HG02610 (cell line): ENCODE data around the gene MRPS5.
A peak's percentile ranks its signal among the peaks of the same experiment; 100 is the strongest.
"Not testable (repeated sequence)": the region's sequence is repeated elsewhere in the genome, so short reads cannot be mapped to it uniquely, and the experiment has no call there.

Experiments used
- ATAC-seq: cut with Tn5 transposase; IDR thresholded peaks from one replicate; pipeline ENCODE4 v1.9.1; 2021; ENCODE audit warnings: mild to moderate bottlenecking, moderate library complexity; ENCODE audit not compliant: unreplicated experiment

Gene MRPS5

DNA sequence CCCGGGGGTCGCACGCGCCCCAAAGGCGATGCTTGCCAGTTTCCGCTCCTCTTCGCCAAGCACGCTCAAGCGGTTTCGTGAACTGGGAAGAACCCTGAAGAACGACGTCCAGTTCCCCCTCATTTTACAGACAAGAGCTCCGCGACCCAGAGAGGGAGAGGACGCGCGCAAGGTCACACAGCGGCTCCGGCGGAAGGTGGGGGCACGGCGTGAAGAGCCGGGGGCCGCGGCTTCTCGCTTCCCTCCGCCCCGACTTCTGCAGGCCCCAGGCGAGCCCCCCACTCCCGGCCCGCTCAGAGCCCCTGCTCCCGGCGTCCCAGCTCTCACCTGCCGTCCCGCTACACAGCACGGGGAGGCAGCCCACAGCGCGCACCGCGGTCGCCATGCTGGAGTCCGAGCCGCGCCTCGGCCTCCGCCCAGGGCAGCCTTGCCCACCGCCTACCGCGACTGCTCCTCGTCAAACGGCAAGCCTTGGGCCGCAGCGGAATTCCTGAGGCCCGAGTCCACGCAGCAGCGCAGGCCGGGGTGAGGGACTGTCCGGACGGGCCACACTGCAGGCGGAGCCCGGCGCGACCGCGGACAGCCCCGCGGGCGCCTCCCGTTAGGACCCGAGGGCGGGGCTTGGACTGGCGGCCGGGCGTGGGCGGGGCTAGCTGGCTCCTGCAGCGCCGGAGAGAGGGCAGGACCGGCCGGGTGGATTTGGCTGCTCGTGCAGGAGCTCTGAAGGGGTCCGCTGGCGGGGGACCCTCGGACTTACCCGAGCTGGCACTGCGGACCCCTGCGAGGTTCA, at the start of gene MRPS5:
TSS of gene MRPS5 (minus strand) at position 402 of the 790 bp plus-strand sequence. CDS start at position 385, 17 bp downstream.
- ATAC-seq: peak; percentile 92

- peak; percentile 8 for ATAC-seq
Measured at GRCh38 chr2:95166065-95166763, 44.6 kb upstream of the MRPS5 start.

DNA sequence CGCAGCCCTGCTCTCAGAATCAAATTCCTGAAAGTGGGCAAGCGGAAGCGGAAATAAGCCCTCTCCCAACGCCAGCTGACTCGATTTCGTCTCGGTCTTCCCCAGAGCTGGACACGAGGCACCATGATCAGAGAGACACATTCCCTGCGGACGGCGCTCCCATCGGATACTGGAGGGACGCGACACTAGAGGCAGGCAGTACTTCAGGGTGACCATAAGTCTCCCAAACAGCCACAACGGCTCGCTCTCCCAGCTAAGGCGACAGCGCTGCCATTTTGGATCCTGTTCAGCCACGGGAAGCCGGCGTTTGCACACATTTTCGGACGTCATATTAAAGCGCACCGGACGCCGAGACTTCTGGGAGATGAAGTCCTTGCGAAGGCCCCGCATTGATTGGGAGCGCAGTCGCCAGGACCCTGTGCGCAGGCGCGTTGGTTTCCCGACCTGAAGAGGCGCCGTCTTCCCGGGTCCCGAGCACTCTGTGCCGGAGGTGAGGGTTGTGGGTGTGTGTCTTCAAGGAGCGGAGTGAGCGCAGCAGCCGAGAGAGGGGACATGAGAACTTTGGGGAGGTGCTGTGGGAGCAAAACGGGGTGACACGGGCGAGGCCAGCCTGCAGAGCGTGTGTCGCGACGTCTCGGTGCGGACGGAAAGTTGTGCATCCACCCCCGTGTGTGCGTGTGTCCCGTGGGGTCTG, 43.9 kb upstream of the MRPS5 start, which contains the start of gene ZNF2:
TSS of gene ZNF2 (plus strand) at position 439 of the 694 bp plus-strand sequence. CDS start 10,418 bp downstream, outside the sequence.
- peak; percentile 95 for ATAC-seq

DNA sequence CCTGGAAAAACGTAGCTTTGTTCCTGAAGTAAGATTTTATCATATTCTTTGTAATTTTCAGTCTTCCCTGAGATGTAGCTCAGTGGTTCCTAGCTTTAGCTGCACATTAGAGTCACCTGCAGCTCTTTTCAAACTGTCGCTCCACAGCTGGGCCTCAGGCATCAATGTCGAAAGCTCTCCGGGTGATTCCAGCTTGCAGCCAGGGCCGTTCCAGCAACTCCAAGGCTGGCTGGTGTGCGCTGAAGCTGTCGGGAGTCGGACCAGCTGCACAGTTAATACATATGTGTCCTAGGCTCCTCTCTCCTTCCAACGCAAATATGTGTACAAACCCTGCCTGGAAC, 43.4 kb upstream of the MRPS5 start:
- peak; percentile 14 for ATAC-seq

DNA sequence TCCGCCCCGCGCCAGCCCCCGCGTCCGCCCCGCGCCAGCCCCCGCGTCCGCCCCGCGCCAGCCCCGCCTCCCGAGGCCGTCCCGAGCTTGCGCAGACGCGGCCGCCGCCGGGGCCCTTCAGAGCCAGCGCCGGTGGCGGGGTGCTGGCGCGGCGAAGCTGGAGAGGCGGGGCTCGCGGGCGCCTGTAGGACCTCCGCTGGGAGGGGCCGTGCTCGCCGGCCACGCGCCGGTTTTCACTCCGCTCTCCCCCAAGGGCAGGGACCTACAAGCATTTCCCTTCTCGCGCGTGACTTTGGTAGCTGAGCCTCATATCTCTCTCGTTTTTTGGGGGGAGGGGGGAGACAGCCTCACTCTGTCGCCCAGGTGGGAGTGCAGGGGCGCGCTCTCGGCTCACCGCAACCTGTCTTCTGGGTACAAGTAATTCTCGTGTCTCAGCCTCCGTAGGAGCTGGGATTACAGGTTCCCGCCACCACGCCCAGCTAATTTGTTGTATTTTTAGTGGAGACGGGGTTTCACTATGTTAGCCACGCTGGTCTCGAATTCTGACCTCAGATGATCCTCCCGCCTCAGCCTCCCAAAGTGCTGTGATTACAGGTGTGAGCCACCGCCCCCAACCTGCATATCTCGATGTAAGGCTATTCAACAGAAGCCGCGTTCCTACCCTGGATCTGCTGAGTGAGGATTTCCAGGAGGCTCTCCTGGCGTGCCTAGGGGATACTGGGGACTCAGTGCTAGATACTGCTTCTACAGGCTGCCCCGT, 38.3 kb upstream of the MRPS5 start, which contains the start of gene ZNF514:
TSS of gene ZNF514 (minus strand) at position 159 of the 760 bp plus-strand sequence. CDS start 6,595 bp downstream, outside the sequence.
- peak; percentile 83 for ATAC-seq

DNA sequence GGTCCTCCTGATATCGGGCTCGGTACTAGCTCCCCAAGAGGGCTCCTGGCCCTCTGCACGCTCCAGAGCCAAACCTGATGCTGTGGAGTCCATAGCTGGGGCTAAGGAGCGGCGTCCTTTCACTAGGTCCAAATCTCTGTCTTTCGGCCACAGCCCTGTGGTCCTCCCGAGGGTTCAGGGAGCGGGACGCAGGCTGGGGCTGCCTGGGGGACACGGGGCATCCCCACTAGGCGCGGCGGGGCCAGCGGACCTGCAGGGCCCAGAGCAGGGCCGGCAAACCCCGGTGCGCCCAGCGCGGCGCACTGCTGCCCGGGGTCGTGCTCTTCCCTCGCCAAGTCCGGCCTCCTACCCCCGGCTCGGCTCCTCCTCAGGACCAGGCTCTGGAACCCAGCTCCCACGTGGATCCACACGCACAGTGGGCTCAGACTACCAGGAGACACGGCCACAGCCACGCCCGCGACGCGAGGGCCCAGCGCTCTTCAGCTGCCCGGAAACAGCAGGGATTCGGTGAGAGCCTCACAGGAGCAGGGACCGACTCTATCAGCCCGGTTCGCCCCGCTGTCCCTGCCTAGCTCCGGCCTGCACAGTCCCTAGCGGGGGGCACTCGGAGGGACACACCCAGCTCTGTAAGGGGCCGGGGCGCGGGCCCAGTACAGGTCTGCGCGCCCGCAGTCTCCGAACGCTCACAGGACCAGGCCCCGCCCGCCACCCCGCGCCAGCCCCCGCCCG, 37.4 kb upstream of the MRPS5 start:
- ATAC-seq: peak; percentile 41

DNA sequence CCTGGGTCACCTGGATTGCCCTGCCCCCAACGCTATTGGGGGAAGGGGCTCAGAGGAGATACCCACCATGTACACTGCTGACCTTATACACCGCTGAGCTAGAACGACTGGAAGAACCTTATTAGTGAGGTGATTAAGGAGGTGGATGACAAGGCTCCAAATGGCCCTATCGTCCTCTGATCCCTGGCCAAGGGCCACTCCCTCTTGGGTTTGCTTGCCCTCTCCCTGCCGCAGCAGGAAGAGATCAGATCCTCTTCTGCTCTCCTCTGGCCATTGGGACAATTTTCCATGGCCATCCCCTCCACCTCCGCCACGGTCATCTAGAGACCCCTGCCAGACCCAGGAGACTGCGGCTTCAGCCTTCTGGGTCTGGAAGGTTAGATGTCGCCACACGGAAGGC, 36.8 kb upstream of the MRPS5 start:
- ATAC-seq: no peak

DNA sequence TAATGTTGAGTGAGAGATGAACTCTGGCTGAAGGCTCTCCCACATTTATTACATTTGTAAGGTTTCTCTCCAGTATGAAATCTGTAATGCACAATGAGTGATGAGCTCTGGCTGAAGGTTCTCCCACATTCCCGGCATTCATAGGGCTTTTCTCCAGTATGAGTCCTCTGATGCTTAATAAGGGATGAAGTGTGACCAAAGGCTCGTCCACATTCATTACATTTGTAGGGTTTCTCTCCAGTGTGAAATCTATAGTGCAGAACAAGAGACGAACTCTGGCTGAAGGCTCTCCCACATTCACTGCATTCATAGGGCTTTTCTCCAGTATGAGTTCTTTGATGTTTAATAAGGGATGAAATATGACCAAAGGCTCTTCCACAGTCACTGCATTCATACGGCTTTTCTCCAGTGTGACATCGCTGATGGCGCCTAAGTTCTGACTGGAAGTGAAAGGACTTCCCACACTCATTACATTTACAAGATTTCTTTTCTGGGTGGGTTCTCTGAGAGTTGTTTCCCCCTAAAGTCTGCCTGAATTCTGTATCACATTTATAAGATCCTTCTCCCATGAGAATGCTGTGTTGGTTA, 27.9 kb upstream of the MRPS5 start:
- no peak for ATAC-seq

- ATAC-seq: no peak
Measured at GRCh38 chr2:95143838-95144237, 22.2 kb upstream of the MRPS5 start.

DNA sequence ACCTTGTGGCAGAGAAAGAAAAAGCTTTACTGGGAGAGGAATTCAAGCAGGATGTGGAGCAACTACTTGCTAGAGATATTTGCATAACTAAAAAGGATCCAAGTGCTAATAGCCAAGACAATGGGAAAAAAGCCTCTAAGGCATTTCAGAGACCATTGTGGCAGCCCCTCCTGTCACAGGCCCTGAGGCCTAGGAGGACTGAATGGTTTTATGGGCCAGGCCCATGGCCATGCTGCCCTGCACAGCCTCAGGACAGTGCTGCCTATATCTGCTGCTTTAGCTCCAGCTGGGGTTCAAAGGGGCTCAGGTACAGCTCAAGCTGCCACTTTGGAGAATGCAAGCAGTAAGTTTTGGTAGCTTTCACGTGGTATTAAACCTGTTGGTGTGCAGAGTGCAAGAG, 17.1 kb upstream of the MRPS5 start:
- ATAC-seq: no peak

DNA sequence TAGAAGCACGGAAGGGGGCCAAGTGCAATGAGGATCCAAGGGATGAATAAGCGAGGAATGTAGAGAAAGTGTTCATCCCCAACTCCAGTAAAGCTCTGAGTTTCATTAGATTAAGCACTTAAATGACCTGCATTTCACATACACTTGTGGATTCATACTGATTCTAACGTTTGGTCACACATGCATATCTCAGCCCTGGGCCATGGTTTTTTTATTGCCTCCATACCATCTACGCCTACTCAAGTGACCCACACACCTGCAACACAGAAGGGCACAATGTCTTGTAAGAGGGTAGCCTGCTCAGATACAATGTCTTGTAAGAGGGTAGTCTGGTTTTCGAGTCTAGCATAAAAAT, 566 bp upstream of the MRPS5 start:
- peak; percentile 12 for ATAC-seq

DNA sequence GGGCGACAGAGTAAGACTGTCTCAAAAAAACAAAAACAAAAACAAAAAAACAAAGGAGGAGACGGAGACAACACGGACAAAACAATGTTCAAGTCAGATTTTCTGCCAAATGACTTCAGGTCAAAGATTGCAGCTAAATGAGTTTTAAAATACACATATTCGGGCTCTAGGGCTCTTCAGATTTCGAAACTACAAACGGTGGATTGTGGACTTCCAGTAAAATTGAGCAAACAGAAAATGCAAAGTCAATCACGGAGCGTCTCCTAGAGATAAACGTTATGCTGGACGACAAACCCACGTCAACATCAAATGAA, 558 bp downstream of the MRPS5 start:
- no peak for ATAC-seq

DNA sequence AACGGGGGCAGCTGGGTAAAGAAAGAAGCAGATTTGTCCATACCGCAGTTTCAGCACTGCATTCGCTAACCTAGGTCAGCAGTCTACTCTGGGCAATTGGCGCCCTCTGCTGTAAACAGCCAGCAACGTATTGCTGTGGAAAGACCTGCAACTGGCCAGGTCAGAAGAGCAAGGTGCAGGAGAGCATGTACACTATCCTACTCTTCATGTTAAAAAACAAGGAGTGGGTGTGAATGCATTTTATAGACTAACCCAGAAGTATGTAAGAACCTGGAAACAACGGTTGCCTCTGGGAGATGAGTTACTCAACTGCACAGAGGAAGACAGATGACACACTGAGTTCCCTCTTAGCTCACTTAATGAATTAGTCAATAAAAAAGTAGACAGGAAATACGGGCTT, 6.2 kb downstream of the MRPS5 start:
- peak; percentile 95 for ATAC-seq

DNA sequence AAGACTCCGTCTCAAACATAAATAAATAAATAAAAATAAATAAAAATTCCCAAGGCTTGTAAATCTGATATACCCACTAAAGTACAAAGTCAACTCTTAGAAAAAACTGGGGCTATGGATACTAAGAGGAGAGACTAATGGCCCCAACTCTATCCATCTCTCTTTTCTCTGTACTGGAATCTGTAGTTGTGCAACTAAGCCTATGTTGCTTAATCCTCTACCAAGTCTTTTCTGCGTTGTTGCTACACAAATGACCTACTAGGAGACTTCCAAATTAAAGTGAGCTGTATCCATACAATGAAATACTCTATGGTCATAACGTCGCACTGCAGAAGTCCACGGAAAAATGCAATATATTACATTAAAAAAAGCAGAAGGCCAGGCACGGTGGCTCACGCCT, 8.1 kb downstream of the MRPS5 start:
- no peak for ATAC-seq

DNA sequence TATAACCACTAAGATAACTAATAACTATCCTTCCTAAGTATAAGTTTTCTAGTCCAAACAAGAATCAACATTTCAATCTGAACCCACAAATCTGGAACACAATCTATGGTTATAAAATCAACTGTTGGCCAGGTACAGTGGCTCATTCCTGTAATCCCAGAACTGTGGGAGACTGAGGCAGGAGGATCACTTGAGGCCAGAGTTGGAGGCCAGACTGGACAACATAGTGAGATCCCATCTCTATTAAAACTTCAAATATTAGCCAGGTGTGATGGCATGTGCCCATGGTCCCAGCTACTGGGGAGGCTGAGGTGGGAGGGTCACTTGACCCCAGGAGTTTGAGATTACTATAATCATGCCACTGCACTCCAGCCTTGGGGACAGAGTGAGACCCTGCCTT, 11.2 kb downstream of the MRPS5 start:
- no peak for ATAC-seq

DNA sequence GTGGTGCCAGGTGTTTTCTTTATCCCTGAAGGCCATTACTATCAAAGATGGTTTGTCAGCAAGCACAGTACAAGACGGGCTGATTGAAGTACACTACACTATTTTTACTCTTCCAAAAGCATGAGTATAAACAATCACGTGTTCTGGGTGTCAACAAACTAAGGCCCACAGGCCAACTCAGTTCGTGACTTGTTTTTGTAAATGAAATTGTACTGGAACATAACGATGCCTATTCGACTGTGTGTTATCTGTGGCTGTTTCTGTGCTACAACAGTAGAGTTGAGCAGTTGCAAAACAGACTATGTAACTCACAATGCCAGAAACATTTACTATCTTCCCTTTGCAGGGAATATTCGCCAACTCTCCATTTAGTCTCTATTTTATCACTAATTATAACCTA, 12.3 kb downstream of the MRPS5 start:
- no peak for ATAC-seq

- no peak for ATAC-seq
Measured at GRCh38 chr2:95106081-95106480, 15.5 kb downstream of the MRPS5 start.

GRCh38 chr2:95104606-95105005, 17.0 kb downstream of the MRPS5 start:
- ATAC-seq: no peak

- no peak for ATAC-seq
Measured at GRCh38 chr2:95099910-95100309, 21.7 kb downstream of the MRPS5 start.

GRCh38 chr2:95098273-95098672, 23.3 kb downstream of the MRPS5 start:
- not testable (repeated sequence) for ATAC-seq
